ENCODE measurements around the gene CKAP5.
"Not testable (repeated sequence)": the region's sequence is repeated elsewhere in the genome, so short reads cannot be mapped to it uniquely, and the experiment has no call there.

The CKAP5 gene

DNA sequence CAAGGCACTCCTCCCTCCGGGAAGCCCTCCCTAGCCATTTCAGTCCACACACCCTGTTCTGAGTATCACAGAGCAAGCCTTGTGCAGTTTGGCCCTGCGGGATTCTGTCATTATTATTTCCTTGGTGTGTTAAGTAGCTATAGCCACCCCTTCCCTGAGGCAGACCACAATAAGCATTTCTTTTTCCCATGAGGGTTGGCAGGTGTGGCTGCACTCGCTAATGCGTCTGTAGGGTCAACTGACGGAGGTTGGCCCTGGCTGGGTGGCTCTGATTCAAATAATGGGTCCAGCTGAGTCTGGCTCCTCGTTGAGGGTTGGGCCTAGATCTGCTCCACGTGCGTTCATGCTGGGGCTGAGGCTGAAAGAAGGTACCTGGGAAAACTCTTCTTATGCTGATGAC, 122.0 kb downstream of the CKAP5 start:
- no peak for DNase-seq

DNA sequence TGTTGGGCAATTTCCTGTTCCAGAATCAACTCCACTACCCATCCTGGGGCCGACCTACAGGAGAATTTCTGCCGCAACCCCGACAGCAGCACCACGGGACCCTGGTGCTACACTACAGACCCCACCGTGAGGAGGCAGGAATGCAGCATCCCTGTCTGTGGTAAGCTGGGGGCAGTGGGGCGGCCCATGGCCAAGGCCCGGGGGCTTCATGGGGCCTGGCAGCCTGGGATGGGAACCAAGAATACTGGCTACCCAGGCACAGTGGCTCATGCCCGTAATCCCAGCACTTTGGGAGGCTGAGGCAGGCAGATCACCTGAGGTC, 122.8 kb downstream of the CKAP5 start:
- DNase-seq: no peak

DNA sequence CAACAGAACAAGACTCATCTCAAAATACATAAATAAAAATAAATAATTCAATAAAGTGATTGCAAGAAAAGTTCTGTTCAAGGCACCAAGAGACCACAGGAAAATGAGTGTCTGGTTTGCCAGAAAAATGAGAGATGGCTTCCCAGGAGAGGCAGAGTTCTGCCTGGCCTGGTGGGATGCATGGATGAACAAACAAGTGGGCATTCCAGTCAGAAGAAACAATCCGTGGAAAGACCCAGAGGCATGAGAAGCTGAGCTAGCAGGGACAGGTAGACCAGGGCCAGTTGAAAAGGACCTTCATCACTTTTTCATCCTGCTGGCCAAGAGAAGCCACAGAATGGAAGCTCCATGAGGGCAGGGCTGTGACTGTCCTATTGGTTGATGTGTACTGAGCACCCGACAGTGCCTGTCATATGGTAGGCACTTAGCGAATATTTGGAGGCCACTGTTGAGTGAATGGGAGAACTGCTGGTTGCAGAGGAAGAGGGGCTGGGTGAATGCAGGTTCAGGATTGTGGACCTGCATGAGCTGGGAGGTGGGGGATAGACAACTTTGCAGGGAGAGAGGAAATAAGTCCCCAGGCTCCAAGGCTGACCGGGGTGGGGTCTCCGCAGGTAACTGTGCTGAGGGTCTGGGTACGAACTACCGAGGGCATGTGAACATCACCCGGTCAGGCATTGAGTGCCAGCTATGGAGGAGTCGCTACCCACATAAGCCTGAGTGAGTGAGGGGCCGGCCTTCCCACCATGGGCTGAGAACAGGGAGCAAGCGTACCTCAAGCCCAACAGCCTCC, 123.3 kb downstream of the CKAP5 start:
- DNase-seq: no peak

DNA sequence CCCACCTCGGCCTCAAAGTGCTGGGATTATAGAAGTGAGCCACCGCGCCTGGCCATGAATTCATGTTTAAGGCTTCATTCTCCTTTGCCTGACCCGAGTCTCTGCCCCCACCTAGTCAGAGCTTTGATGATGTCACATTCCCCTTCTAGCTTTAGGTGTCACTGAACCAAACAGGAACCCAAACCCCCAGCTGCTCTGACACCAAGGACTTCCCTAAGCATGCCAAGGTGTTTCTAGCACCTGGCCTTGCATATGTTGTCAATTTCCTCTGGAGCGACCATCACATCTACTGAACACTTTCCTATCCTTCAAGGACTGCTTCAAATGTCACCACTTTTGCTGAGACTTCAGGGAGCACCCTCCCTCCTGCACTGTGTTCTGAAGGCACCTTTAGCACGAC, 124.8 kb downstream of the CKAP5 start:
- no peak for DNase-seq

DNA sequence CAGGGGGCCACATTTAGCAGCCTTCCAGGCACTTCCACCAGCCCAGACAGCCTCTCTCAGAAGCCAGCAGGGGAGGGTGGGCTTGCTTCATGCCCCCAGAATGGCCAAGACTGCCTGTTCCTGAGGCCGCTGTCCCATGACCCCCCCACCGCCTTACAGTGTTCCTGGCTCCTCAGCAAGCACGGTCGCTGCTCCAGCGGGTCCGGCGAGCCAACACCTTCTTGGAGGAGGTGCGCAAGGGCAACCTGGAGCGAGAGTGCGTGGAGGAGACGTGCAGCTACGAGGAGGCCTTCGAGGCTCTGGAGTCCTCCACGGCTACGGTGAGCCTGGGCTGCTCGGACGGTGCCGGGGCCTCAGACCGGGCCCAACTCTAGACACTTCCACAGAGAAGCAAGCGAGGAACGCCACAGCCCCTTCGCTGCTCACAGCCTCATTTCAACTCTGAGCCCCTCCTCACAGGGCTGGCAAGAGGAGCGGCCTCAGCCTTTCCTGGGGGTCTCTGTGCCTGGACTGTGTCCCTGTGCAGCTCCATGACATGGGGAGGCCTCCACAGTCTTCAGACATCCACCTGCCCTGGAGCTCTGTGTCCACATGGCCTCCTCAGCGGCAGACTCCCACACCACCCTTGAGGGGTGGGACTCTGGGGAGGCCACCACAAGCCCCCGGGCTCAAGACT, 126.4 kb downstream of the CKAP5 start:
- no peak for DNase-seq

DNA sequence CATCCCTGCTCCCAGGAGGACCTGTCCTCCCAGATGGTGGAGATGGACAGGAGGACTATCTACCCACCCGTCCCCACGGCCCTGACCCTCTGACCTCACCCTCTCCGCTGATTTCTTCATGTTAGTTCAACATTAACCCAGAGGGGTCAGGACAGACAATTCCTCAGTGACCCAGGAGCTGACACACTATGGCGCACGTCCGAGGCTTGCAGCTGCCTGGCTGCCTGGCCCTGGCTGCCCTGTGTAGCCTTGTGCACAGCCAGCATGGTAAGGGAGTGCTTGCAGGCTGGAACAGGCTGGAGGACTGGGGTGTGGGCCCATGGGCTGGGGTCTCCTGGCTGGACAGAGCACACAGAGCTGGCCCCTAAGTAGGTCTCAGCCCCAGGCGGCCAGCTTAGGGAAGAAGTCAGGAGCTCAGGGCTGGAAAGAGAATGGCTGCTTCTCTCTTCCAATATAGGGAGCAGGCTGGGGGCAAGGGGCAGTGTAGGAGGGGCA, 127.0 kb downstream of the CKAP5 start, which contains the start of gene F2:
TSS of gene F2 (plus strand) at position 166 of the 495 bp plus-strand sequence. CDS start at position 189, 23 bp downstream.
- no peak for DNase-seq

DNA sequence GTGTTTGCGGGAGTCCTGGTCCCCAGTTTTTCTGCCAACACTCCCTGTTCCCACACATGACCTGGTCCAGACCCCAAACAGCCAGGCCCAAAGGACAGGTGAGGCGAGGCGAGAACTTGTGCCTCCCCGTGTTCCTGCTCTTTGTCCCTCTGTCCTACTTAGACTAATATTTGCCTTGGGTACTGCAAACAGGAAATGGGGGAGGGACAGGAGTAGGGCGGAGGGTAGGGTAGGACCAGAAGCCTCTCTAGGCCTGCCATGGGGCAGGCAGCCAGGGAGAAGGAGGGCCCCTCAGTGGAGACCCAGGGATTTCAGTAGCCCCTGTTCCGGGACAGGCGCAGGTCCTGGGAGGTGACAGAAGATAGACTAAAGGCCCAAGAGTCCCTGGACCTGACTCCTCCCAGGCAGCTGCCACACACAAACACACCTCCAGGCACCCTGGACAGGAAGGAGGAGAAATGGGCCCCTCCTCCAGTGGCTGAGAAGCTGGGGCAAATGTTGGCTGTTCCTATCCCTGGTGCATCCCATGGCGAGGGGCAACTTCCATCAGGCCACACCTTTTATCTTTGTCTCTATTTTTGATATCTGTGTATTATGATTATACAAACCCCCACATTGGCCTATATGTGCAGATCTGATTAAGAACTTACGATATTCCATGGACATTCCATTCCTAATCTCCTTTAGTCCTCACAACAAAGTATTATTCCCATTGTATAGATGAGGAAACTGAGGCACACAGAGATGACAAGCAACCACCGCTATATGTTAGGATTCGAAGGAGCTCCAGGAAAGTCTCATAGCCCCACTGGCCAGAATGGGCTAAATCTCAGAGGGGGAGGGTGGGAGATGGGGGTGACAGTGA, 127.7 kb downstream of the CKAP5 start:
- DNase-seq: no peak

DNA sequence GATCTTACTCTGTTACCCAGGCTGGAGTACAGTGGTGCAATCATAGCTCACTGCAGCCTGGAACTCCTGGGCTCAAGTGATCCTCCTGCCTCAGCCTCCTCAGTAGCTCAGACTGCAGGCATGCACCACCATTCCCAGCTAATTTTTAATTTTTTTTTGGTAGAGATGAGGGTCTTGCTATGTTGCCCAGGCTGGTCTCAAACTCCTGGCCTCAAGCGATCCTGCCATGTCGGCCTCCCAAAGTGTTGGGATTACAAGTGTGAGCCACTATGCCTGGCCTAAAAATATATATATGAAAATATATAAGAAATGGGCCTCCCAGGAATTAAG, 128.3 kb downstream of the CKAP5 start:
- DNase-seq: not testable (repeated sequence)

DNA sequence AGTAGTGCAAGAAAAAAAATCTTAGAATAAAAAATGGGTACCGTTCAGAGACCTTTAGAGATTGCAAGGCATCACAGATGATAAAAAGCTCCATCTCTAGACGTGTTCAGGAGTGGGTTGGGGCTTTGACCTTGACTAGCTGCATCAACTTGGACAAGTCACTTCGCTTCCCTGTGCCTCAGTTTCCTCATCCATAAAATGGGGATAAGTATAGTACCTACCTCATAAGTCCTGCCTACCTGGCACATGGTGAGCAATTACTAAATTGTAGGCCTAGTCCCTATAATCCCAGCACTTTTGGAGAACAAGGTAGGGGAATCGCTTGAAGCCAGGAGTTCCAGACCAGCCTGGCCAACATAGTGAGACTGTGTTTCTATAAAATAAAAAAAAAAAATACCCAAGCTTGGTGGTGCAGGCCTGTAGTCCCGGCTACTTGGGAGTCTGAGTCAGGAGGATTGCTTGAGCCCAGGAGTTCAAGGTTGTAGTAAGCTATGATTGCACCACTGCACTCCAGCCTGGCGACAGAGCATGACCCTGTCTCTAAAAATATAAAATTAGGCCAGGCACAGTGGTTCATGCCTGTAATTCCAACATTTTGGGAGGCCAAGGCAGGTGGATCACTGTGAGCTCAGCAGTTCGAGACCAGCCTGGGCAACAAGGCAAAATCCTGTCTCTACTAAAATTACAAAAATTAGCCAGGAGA, 133.1 kb downstream of the CKAP5 start:
- DNase-seq: no peak

DNA sequence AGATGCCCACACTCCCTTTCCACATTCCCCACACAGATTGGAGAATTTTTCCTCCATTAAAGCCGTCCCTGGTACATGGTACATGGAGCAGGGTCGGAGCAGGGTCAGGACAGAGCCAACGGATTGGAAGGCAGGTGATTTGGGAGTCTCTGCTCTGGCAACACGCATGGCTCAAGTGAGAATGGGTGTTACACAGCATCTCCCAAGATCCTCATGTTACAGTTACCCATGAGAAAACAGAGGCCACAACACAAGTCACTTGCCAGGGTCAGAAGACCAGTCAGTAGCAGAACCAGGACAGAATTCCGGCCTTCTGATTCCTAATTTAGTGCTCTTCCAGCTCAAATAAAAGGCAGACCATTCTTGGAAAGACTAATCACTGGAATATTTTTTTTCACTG, 134.8 kb downstream of the CKAP5 start:
- no peak for DNase-seq

DNA sequence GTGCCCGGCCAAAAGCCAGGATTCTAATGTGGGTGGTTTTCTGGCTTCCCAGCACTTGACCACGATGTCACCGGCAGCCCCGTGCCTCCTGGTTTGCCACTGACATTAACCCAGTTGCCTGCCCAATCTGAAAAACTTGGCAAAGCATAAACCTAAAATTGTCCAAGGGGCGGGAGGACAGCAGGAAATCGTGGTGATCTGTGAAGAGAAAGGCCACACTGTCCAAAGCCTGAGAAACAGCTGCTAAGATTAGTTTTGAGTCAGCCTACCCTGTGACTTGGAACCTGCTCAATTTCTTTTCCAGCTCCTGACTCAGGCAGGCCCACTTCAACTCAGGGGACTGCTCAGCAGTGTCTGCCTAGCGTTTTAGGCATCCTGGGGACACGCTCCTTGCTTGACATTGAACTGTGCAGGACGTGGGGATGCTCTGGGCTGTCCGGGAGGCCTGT, 135.2 kb downstream of the CKAP5 start:
- DNase-seq: no peak

DNA sequence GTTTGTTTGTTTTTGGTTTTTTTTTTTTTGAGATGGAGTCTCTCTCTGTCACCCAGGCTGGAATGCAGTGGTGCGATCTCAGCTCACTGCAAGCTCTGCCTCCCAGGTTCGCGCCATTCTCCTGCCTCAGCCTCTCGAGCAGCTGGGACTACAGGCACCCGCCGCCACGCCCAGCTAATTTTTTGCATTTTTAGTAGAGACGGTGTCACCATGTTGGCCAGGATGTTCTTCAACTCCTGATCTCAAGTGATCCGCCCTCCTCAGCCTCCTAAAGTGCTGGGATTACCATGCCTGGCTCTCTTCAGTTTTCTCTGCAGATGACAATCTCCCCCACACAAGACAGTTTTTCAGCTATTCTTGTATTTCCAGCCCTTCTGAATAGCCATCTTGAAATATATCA, 136.7 kb downstream of the CKAP5 start:
- DNase-seq: not testable (repeated sequence)

DNA sequence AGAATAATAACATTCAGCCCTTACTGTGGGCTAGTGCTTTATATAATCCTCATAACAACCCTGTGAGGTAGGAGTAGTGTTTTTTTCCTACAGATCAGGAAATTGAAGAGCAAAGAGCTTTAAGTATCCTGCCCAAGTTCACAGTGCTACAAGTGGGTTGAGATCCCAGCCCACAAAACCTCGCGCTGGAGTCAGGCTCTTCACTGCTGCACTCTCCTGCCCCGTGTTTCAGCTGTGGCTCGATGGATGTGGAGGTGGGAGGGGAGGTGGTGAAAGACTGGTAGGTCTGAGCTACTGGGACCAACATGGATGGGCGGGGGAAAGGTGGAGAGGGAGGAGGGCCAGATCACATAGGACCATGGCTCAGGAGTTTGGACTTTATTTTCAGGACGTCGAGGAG, 139.2 kb downstream of the CKAP5 start:
- DNase-seq: no peak

DNA sequence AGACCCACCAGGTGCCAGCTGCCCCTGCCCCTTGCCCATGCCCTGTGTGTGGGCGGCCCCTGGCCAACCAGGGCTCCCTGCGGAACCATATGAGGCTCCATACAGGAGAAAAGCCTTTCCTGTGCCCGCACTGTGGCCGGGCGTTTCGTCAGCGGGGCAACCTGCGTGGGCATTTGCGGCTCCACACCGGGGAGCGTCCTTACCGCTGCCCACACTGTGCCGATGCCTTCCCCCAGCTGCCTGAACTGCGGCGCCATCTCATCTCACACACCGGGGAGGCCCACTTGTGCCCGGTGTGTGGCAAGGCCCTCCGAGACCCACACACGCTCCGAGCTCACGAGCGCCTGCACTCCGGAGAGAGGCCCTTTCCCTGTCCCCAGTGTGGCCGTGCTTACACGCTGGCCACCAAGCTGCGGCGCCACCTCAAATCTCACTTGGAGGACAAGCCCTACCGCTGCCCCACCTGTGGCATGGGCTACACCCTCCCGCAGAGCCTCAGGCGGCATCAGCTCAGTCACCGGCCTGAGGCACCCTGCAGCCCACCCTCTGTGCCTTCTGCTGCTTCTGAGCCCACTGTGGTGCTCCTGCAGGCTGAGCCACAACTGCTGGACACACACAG, 140.9 kb downstream of the CKAP5 start:
- DNase-seq: no peak

DNA sequence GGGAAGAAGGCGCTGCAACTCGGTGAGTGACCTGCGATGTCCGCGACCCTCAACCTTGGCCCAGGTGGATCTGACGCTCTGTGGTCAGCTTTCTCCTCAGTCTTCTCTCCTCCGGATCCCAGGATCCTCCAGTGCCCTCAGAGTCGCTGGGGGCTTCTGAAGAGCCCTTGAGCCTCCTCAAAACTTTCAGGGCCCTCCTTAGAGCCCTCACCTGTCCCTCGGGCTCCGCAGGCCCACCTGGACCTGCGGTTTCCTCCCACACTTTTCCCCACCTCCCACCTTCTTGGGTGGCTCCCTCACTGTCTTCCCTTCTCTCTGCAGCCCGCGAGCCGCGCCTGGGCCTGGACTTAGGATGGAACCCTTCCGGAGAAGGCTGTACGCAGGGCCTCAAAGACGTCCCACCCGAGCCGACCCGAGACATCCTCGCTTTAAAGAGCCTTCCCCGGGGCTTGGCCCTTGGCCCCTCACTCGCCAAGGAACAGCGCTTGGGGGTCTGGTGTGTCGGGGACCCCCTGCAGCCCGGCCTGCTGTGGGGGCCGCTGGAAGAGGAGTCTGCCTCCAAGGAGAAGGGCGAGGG, 144.9 kb downstream of the CKAP5 start:
- no peak for DNase-seq

DNA sequence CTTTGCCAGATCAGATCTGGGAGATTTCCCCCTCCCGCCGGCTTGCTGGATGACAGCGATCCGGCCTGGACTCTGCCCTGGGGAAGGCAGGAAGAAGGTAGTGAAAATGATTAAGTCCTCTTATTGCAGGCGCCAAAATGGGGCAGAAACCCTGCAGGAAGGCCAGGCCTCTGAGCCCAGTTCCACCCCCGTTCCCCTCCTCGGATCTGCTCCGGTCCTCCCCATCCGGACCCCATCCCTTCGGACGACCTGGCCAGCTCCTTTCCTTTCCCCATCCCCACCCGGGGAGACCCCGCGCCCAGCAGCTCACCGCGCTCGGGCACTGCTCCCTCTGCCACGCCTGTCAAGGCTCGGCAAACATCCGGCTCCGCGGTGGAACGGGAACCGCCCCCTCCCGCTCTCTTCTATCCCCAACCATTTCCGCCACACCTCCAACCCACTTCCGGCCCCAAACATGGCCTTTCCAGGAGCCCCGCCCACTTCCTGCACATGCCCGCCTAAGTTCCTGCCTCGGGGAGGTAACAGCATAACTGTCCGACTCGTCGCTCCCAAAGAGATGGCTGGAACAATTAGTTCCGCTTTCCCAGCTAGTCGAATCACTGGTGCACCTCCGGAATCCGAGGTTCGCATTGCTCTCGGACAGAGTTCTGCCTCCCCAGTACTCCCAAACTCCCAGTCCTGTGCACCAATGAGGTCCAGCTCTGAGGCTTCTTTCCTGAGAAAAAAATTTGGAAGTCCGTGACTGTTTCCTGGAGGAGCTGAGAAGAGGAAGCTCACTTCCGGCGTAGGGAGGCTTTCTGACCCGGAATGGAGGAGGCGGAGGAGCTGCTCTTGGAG, 145.6 kb downstream of the CKAP5 start, which contains the start of the genes ARHGAP1 and ZNF408:
TSS of gene ARHGAP1 (minus strand) at position 379 of the 837 bp plus-strand sequence. CDS start 4,512 bp downstream, outside the sequence.
TSS of gene ZNF408 (plus strand) at position 791 of the 837 bp plus-strand sequence. CDS start at position 808, 17 bp downstream.
- peak; percentile 100 for DNase-seq

DNA sequence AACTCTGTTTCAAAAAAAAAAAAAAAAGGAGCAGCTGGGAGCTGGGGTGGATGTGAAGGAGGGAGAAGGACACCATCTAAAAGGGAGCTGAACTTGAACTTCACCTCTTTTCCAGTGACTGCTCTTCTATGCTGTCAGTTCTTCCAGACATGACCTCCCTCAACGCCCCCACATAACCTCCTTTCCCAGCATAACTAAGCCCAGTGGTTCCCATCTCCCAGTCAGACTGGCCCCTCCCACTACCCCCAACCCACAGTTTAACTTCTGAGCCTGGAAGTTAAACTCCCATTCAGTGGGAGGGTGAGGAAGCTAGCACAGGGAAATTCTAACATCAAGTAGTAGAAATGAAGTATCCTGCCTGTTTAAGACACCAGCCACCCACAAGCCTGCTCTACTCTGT, 147.5 kb downstream of the CKAP5 start:
- DNase-seq: no peak

DNA sequence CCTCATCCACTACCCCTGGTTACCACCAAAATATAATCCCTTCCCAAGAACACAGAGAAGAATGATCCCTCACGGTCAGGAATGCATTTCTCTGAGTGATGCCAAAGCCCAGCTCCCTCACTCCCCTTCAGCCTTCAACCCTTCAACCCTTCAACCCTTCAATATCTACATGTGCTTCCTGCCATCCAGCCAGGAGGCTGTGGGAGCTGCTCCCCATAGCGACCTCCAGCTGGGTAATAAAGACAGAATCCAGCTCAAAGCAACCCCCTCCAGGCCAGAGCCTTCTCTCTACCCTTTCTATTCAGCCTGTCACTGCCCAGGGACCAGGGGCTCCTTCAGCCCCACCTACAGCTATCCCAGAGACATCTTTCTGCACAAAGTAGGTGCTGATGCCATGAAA, 148.4 kb downstream of the CKAP5 start:
- DNase-seq: no peak

DNA sequence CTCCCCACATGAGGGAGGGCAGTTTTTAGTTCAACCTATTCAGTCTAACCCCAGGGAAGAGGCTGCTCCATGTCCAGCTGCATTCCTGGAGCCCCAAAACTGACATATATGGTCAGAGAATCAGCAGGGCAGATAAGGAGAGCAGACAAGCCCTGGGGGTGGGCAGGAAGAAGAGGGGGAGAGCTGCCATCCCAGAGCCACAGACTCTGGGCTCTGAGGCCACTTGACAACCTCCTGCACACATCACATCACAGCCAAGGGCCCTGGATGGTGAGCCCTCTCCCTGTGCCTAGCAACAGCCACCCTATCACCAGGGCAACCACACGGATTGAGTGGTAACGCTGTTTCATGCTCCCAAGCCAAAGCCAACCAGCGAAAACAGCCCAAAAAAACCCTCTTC, 148.8 kb downstream of the CKAP5 start:
- DNase-seq: peak; percentile 54

DNA sequence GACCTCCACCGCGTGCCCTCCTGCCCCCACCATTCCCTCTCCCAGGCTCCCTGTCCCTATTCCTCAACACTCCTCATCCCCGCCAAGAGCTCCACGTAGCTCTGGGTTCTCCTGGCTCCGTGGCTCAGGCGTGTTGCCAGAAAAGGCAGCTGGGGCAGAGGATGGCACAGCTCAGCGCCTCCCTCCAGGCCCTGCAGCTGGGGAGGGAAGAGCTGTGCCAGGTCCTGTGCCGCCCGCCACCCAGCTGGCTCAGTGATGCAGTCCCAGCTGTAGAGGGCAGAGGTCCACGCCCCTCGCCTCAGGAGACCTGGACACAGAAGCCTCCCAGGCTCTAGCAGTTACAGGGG, 149.9 kb downstream of the CKAP5 start:
- DNase-seq: peak; percentile 82

Measured in NCI-H1092 (cell line).